BLaER1 (cell line): ENCODE measurements around the gene CAVIN3.

Experiments used
- H3K27ac ChIP-seq: shearing (Covaris generic); formaldehyde crosslinking; 2 replicates; pipeline ENCODE4 v1.8.1; 2022
- H3K27me3 ChIP-seq: shearing (Covaris generic); formaldehyde crosslinking; 2 replicates; pipeline ENCODE4 v1.8.1; 2022
- H3K36me3 ChIP-seq: shearing (Covaris generic); formaldehyde crosslinking; 2 replicates; pipeline ENCODE4 v1.8.1; 2022
- H3K4me1 ChIP-seq: shearing (Covaris generic); formaldehyde crosslinking; 2 replicates; pipeline ENCODE4 v1.8.1; 2022
- H3K4me2 ChIP-seq: shearing (Covaris generic); formaldehyde crosslinking; 2 replicates; pipeline ENCODE4 v1.8.1; 2022
- H3K4me3 ChIP-seq: shearing (Covaris generic); formaldehyde crosslinking; 2 replicates; pipeline ENCODE4 v1.8.1; 2022
- H3K9ac ChIP-seq: shearing (Covaris generic); formaldehyde crosslinking; 2 replicates; pipeline ENCODE4 v1.8.1; 2022
- H3K9me3 ChIP-seq: shearing (Covaris generic); formaldehyde crosslinking; 2 replicates; pipeline ENCODE4 v1.8.1; 2022
- H4K20me1 ChIP-seq: shearing (Covaris generic); formaldehyde crosslinking; 2 replicates; pipeline ENCODE4 v1.8.1; 2022
- Cebpa-rat ChIP-seq: shearing (Covaris generic); IDR thresholded peaks from 2 replicates; pipeline ENCODE4 v1.8.1; 2022

The CAVIN3 gene

GRCh38 chr11:6353367-6353987, 33.2 kb upstream of the CAVIN3 start:
- H3K36me3 ChIP-seq = no peaks in the 10 kb centered on the region
- no peaks in the 10 kb centered on the region for H3K4me1 ChIP-seq
- H3K27me3 ChIP-seq = no peaks in the 10 kb centered on the region
- H3K27ac ChIP-seq = no peak overlapping the region
- TF ChIP-seq Cebpa-rat = no peak
- H3K9me3 ChIP-seq = no peaks in the 10 kb centered on the region
- no peak overlapping the region for H3K4me3 ChIP-seq
- no peak overlapping the region for H3K9ac ChIP-seq
- no peaks in the 10 kb centered on the region for H4K20me1 ChIP-seq
- H3K4me2 ChIP-seq = no peak overlapping the region

- Histone ChIP-seq H3K9ac (no peak overlapping the region), H3K9me3 (no peaks in the 10 kb centered on the region), H3K4me3 (no peak overlapping the region), H3K4me1 (no peaks in the 10 kb centered on the region), H4K20me1 (no peaks in the 10 kb centered on the region), H3K36me3 (no peaks in the 10 kb centered on the region), H3K27me3 (no peaks in the 10 kb centered on the region), H3K27ac (no peak overlapping the region), H3K4me2 (no peak overlapping the region)
- TF ChIP-seq Cebpa-rat = no peak
These were observed 31.6 kb upstream of the CAVIN3 start for GRCh38 chr11:6351782-6352382.

DNA sequence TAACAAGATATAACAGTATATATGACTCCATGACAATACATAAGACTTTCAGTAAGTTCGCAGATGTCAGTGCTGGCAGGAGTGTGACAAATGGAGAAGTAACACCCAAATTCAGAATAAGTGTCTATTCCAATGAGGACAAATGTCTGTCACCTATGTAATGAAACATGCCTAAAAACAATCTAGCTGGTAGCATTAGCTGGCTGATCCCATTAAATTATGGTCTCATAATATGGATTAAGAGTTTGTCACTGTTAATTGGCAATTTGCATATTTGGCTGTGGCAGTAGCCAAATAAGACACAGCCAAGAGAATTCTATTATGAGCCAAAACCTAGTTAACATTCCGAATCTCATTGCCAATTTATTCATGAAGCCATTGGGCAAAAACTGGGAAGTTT, 30.2 kb upstream of the CAVIN3 start:
- H3K4me3 ChIP-seq = no peak overlapping the region
- no peaks in the 10 kb centered on the region for H3K4me1 ChIP-seq
- no peak overlapping the region for H3K4me2 ChIP-seq
- no peak for TF ChIP-seq Cebpa-rat
- no peaks in the 10 kb centered on the region for H3K27me3 ChIP-seq
- H3K27ac ChIP-seq = no peak overlapping the region
- H3K9me3 ChIP-seq = no peaks in the 10 kb centered on the region
- H3K36me3 ChIP-seq = no peaks in the 10 kb centered on the region
- no peaks in the 10 kb centered on the region for H4K20me1 ChIP-seq
- no peak overlapping the region for H3K9ac ChIP-seq

DNA sequence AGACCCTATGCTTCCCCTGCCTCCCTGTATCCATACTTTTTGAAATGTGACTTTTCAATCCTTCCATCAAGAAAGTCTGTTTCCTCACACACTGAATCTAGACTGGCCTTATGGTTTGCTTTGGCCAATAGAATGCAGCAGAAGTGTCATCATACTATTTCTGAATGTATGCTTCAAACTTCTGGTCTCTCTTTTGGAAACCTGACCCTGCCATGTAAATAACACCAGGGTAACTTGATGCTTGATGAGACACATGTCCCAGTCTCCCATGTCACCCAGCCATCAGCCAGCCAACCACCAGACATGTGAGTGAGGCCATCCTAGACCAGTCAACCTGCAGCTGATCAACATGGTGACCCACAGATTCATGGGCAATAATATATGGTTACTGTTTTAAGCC, 29.7 kb upstream of the CAVIN3 start:
- Histone ChIP-seq H3K36me3 (no peaks in the 10 kb centered on the region), H3K27me3 (no peaks in the 10 kb centered on the region), H3K4me2 (no peak overlapping the region), H4K20me1 (no peaks in the 10 kb centered on the region), H3K27ac (no peak overlapping the region), H3K4me1 (no peaks in the 10 kb centered on the region), H3K9ac (no peak overlapping the region), H3K4me3 (no peak overlapping the region), H3K9me3 (no peaks in the 10 kb centered on the region)
- TF ChIP-seq Cebpa-rat = no peak

GRCh38 chr11:6345366-6345765, 25.1 kb upstream of the CAVIN3 start:
- no peak overlapping the region for H3K9ac ChIP-seq
- no peak overlapping the region for H3K4me3 ChIP-seq
- H3K27ac ChIP-seq = no peak overlapping the region
- H4K20me1 ChIP-seq = no peaks in the 10 kb centered on the region
- H3K27me3 ChIP-seq = no peaks in the 10 kb centered on the region
- H3K9me3 ChIP-seq = no peaks in the 10 kb centered on the region
- H3K4me1 ChIP-seq = no peaks in the 10 kb centered on the region
- TF ChIP-seq Cebpa-rat = no peak
- H3K36me3 ChIP-seq = no peaks in the 10 kb centered on the region
- no peak overlapping the region for H3K4me2 ChIP-seq

DNA sequence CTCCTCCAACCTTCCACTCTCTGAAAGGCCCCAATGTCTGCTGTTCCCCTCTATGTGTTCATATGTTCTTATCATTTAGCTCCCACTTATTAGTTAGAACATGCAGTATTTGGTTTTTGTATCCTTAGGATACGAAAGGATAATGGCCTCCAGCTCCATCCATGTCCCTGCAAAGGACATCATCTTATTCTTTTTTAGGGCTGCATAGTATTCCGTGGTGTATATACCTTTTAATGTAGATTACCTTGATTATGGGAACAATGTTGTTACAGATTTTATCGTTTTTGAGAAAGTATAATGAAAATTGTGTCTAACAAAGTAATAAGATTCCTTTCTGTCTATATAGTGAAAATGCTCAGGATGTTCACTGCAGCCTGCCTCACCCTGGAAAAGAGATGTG, 16.0 kb upstream of the CAVIN3 start:
- Histone ChIP-seq H4K20me1 (no peaks in the 10 kb centered on the region), H3K27me3 (no peaks in the 10 kb centered on the region), H3K9ac (no peak overlapping the region), H3K4me3 (no peak overlapping the region), H3K27ac (no peak overlapping the region), H3K9me3 (no peaks in the 10 kb centered on the region), H3K4me1 (no peaks in the 10 kb centered on the region), H3K36me3 (no peaks in the 10 kb centered on the region), H3K4me2 (no peak overlapping the region)
- TF ChIP-seq Cebpa-rat = no peak

GRCh38 chr11:6334806-6335205, 14.5 kb upstream of the CAVIN3 start:
- no peaks in the 10 kb centered on the region for H3K27me3 ChIP-seq
- H3K4me2 ChIP-seq = no peak overlapping the region
- no peak for TF ChIP-seq Cebpa-rat
- H3K36me3 ChIP-seq = no peaks in the 10 kb centered on the region
- H3K9ac ChIP-seq = no peak overlapping the region
- no peak overlapping the region for H3K27ac ChIP-seq
- no peaks in the 10 kb centered on the region for H4K20me1 ChIP-seq
- H3K4me3 ChIP-seq = no peak overlapping the region
- H3K4me1 ChIP-seq = no peaks in the 10 kb centered on the region
- no peaks in the 10 kb centered on the region for H3K9me3 ChIP-seq

DNA sequence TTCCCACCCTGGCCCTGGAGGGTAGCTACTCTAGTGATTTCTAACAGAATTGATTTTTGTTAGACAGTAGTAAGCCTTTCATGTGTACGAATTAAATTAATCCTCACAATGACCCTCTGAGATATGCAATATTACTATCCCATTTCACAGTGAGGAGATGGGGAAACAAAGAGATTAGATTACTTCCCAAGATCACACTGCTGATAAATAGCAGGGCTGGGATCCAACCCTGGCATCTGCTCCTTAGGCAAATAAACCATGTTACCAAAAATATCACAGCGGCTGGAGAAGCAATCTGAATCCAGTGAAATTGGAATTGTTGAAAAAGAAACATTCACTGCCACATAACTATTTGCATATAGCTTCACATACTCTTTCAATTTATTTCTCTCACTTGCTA, 12.8 kb upstream of the CAVIN3 start:
- no peak overlapping the region for H3K27ac ChIP-seq
- no peaks in the 10 kb centered on the region for H3K4me1 ChIP-seq
- H3K4me3 ChIP-seq = no peak overlapping the region
- no peak overlapping the region for H3K9ac ChIP-seq
- no peak for TF ChIP-seq Cebpa-rat
- H3K9me3 ChIP-seq = no peaks in the 10 kb centered on the region
- no peak overlapping the region for H3K4me2 ChIP-seq
- no peaks in the 10 kb centered on the region for H4K20me1 ChIP-seq
- no peaks in the 10 kb centered on the region for H3K27me3 ChIP-seq
- H3K36me3 ChIP-seq = no peaks in the 10 kb centered on the region

DNA sequence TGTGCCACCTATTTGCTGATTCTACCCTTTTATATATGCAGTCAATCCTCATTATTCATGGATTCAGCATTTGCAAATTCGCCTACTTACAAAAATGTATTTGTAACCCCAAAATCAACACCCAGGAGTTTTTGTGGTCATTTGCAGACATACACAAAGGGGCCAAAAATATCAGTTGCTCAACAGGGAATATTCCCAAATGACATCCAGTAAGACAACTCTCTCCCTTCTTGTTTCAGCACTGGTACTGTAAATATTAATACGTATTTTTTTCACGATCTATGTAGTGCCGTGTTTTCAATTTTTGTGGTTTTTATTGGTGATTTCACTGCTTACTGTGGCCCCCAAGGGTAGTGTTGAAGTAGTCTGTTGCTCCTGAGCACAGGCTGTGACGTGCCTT, 11.8 kb upstream of the CAVIN3 start:
- H3K9ac ChIP-seq = no peak overlapping the region
- H3K27me3 ChIP-seq = no peaks in the 10 kb centered on the region

GRCh38 chr11:6328321-6328720, 8.0 kb upstream of the CAVIN3 start:
- Histone ChIP-seq H3K4me1 (no peaks in the 10 kb centered on the region), H3K4me3 (no peak overlapping the region), H3K9me3 (no peaks in the 10 kb centered on the region), H3K9ac (no peak overlapping the region), H3K27me3 (no peaks in the 10 kb centered on the region), H3K36me3 (no peaks in the 10 kb centered on the region), H3K4me2 (no peak overlapping the region), H3K27ac (no peak overlapping the region), H4K20me1 (no peaks in the 10 kb centered on the region)
- no peak for TF ChIP-seq Cebpa-rat

More for the DNA sequence above, 11.8 kb upstream of the CAVIN3 start:
- H3K36me3 ChIP-seq = no peaks in the 10 kb centered on the region
- H3K4me2 ChIP-seq = no peak overlapping the region
- H3K27ac ChIP-seq = no peak overlapping the region
- H3K4me3 ChIP-seq = no peak overlapping the region
- no peaks in the 10 kb centered on the region for H3K4me1 ChIP-seq
- no peak for TF ChIP-seq Cebpa-rat
- H3K9me3 ChIP-seq = no peaks in the 10 kb centered on the region
- no peaks in the 10 kb centered on the region for H4K20me1 ChIP-seq

DNA sequence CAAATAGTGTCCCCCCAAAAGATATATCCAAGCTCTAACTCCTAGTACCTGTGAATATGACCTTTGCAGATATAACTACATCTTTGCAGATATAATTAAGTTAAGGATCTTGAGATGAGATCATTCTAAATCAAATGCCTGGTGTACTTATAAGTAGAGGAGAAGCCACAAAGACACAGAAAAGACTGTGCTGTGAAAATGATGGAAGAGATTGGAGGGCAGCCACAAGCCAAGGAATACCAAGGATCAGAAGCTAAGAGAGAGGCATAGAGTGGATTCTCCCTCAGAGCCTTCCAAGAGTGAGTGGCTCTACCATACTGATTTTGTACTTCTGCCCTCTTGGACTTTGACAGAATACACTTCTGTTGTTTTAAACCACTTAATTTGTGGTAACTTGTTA, 7.5 kb upstream of the CAVIN3 start:
- no peaks in the 10 kb centered on the region for H4K20me1 ChIP-seq
- no peak for TF ChIP-seq Cebpa-rat
- H3K36me3 ChIP-seq = no peaks in the 10 kb centered on the region
- H3K4me2 ChIP-seq = no peak overlapping the region
- H3K9me3 ChIP-seq = no peaks in the 10 kb centered on the region
- H3K4me1 ChIP-seq = no peaks in the 10 kb centered on the region
- H3K9ac ChIP-seq = no peak overlapping the region
- no peaks in the 10 kb centered on the region for H3K27me3 ChIP-seq
- H3K4me3 ChIP-seq = no peak overlapping the region
- no peak overlapping the region for H3K27ac ChIP-seq
